Right atrium auricular region (tissue), 2 donors: Measurements from ENCODE around the gene TNFRSF4. TPM values are rescaled to one million over a fixed set of nuclear protein-coding genes. Genes with fewer than 3 reads are reported as not detected.
"Not testable (repeated sequence)": the region's sequence is repeated elsewhere in the genome, so short reads cannot be mapped to it uniquely, and the experiment has no call there.

Experiments used
- DNase-seq: peaks from one replicate; pipeline ENCODE4 v3.0.0-alpha.2; 2019; ENCODE audit warnings: low spot score
- H3K27ac ChIP-seq, 2 donors: fragments of 200-600 bp; sonication (generic); 1 replicate in 1 of 2; 2 replicates in 1 of 2; pipeline ENCODE4 v1.5.1; 2016 to 2019
- H3K27me3 ChIP-seq, 2 donors: fragments of 200-600 bp; sonication (generic); one replicate each; pipeline versions ENCODE4 v1.5.1 to v1.6.0; 2017 to 2019
- H3K36me3 ChIP-seq: fragments of 200-600 bp; sonication (generic); one replicate; pipeline ENCODE4 v1.5.1; 2016
- H3K4me1 ChIP-seq, 2 donors: fragments of 200-600 bp; sonication (generic); one replicate each; pipeline versions ENCODE4 v1.5.1 to v1.6.0; 2017 to 2019
- H3K4me3 ChIP-seq, 2 donors: fragments of 200-600 bp; sonication (generic); 1 replicate in 1 of 2; 2 replicates in 1 of 2; pipeline ENCODE4 v1.5.1; 2017 to 2019; ENCODE audit warnings: mild to moderate bottlenecking in 1 of 2, moderate library complexity in 1 of 2
- H3K9me3 ChIP-seq, 2 donors: fragments of 200-600 bp; sonication (generic); one replicate each; pipeline ENCODE4 v1.5.1; 2019
- total RNA-seq, 2 donors: library from RNA; depleted of rRNA; stranded (reverse); fragments of >200 nt; gene quantifications; one replicate each; pipeline ENCODE4 v1.1.0, GENCODE V29; 2016
- TF ChIP-seq, protein P1 (sequence below), 2 donors: fragments of 200-600 bp; sonication (generic); IDR thresholded peaks; one replicate each; pipeline ENCODE4 v1.5.1; 2019; ENCODE audit warnings: antibody characterized with exemption in 2 of 2

Gene TNFRSF4
- total RNA-seq, 2 donors from 2014 or later = 0.59 to 0.79 TPM

DNA sequence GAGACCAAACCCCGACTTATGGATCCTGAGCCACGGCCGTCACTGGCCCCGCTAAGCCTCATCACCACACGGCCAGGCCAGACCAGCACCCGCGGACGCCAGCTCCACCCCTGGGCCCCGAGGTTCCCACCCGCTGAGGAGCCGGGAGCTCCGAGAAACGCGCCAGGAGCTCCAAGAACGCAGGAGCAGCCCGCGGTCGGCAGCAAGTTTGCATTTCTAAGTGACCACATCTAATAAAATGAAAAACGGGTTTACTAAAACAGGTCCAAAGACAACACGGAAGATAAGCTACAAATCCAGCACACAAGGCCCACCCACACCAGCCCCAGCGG lies 40.7 kb upstream of the TNFRSF4 start:
- Histone ChIP-seq H3K36me3 (peaks cover 45% of the 10 kb centered on the region), H3K9me3 (no peaks in the 10 kb centered on the region), H3K27me3 (no peaks in the 10 kb centered on the region), H3K27ac (no peak overlapping the region), H3K4me3 (no peak overlapping the region), H3K4me1 (peaks cover 0 to 14% of the 10 kb centered on the region in 2 donors)
- TF ChIP-seq, protein P1, sequence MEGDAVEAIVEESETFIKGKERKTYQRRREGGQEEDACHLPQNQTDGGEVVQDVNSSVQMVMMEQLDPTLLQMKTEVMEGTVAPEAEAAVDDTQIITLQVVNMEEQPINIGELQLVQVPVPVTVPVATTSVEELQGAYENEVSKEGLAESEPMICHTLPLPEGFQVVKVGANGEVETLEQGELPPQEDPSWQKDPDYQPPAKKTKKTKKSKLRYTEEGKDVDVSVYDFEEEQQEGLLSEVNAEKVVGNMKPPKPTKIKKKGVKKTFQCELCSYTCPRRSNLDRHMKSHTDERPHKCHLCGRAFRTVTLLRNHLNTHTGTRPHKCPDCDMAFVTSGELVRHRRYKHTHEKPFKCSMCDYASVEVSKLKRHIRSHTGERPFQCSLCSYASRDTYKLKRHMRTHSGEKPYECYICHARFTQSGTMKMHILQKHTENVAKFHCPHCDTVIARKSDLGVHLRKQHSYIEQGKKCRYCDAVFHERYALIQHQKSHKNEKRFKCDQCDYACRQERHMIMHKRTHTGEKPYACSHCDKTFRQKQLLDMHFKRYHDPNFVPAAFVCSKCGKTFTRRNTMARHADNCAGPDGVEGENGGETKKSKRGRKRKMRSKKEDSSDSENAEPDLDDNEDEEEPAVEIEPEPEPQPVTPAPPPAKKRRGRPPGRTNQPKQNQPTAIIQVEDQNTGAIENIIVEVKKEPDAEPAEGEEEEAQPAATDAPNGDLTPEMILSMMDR (IDR thresholded peaks at IDR 0.05) = no peak
- DNase-seq = no peak

DNA sequence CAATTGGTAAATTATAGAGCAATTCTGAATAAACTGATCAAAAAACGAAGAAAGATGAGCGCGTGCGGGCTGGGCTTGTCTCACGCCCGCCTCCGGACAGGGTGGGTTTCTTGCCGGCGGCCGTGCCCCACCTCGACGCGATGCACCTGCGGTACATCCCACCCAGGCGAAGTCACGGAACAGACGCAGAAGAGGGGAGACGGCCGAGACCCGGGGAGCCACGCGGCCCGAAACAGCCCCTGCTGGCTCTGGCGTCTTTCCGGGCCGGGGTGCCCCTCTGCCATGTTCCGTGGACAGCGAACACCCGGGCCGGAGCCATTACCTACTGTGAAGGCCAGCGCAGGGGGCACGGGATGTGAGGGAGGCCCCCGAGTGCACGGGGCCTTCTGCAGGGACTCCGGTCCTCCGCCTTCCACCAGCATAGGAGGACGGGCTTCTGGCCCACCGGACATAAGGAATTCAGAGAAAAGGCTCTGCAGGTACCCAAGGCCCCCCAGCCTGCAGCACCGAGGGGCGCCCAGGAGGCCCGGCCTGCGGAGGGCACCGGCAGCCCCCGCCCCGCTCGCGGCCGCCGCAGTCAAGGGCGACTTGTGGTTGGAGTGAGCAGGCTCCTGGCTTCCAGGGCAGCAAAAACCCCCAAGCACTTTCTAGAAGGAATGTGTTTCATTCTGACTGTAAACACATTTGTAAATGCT lies 40.2 kb upstream of the TNFRSF4 start:
- Histone ChIP-seq H3K36me3 (peaks cover 40% of the 10 kb centered on the region), H3K27me3 (no peaks in the 10 kb centered on the region), H3K4me1 (peaks cover 0 to 9% of the 10 kb centered on the region in 2 donors), H3K4me3 (no peak overlapping the region), H3K9me3 (no peaks in the 10 kb centered on the region), H3K27ac (no peak overlapping the region)
- DNase-seq = no peak
- TF ChIP-seq, protein P1 (IDR thresholded peaks at IDR 0.05) = no peak

DNA sequence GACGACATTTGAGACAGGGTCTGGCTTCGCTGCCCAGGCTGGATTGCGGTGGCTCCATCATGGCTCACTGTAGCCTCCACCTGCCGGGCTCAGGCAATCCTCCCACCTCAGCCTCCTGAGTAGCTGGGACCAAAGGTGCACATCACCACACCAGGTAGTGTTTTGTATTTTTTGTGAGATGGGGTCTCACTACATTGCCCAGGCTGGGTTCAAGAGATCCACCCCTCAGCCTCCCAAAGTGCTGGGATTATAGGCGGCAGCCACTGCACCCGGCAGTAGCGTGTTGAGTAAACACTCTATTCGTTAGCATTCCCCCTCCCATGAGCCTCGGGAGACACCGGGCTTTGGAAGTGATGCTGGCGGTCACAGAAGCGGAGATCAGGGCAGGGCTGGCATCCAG lies 39.4 kb upstream of the TNFRSF4 start:
- peaks cover 38% of the 10 kb centered on the region for H3K36me3 ChIP-seq
- H3K4me1 ChIP-seq = peaks cover 0 to 1% of the 10 kb centered on the region in 2 donors
- DNase-seq = no peak
- H3K9me3 ChIP-seq = no peaks in the 10 kb centered on the region
- H3K27ac ChIP-seq = no peak overlapping the region
- TF ChIP-seq, protein P1 (IDR thresholded peaks at IDR 0.05) = no peak
- H3K27me3 ChIP-seq = no peaks in the 10 kb centered on the region
- H3K4me3 ChIP-seq = no peak overlapping the region

DNA sequence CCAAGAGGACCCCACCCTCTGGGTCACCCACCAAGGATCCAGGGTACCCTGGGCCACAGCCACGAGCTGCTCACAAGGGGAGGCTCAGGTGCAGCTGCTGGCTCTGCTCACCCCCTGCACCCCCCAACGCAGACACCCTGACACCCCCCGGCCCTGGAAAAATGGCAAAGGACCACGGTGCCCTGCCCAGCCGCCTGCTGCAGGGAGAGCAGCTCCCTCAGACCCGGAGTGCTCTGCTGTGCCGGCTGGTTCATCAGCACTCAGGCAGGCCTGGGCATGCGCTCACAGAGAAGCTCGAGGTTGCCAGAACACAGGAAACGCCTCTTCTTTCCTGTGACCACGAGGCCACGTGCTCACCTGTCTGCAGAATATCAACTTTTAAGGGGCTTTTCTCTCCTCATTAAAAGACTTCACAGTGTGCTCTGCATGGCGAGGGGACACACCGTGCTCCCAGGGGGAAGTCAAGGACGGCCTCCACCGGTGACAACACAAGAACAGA lies 36.9 kb upstream of the TNFRSF4 start:
- Histone ChIP-seq H3K4me3 (no peak overlapping the region), H3K9me3 (no peaks in the 10 kb centered on the region), H3K27me3 (peaks cover 0 to 6% of the 10 kb centered on the region in 2 donors), H3K36me3 (peaks cover 27% of the 10 kb centered on the region), H3K4me1 (peaks cover 0 to 13% of the 10 kb centered on the region in 2 donors), H3K27ac (no peak overlapping the region)
- DNase-seq = no peak
- TF ChIP-seq, protein P1 (IDR thresholded peaks at IDR 0.05) = no peak

DNA sequence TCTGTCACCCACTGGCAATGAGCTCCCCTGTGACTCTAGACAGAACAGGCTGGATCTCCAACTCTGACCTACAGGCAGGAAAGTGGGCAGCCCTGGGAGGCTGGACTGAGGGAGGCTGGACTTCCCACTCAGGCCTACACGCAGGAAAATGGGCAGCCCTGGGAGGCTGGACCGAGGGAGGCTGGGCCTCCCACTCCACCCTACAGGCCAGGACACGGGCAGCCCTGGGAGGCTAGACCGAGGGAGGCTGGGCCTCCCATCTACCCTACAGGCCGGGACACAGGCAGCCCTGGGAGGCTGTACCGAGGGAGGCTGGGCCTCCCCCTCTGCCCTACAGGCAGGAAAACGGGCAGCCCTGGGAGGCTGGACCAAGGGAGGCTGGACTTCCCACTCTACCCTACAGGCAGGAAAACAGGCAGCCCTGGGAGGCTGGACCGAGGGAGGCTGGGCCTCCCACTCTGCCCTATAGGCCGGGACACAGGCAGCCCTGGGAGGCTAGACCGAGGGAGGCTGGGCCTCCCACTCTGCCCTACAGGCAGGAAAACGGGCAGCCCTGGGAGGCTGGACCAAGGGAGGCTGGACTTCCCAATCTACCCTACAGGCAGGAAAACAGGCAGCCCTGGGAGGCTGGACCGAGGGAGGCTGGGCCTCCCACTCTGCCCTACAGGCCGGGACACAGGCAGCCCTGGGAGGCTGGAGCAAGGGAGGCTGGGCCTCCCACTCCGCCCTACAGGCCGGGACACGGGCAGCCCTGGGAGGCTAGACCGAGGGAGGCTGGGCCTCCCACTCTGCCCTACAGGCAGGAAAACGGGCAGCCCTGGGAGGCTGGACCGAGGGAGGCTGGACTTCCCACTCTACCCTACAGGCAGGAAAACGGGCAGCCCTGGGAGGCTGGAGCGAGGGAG lies 34.3 kb upstream of the TNFRSF4 start:
- H3K9me3 ChIP-seq, DNase-seq, H3K27me3 ChIP-seq: not testable (repeated sequence)

DNA sequence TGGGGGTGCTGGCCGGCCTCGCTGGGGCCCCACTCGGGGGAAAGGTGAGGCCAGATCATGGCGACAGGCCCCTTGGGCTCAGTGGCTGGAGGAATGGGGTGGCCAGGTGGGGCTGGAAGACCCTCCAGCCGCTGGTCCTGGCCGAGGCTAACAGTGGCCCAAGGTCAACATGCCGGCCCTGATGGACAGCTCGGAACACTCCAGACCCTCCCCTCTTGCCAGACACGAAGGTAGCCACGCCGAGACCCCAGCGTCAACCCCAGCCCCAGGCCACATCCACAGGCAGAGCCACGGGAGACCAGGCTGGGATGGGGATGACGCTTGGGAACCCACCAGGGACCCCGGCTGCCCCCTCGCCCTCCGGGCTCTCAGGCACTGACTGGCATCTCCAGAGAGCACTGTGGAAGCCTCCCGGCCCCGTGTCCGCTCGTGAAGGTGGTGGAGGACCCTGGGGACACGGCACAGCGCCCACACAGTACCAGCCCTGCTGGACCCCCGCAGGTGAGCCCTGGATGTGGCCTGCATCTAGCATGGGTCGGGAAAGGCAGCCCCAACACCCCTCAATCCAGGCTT lies 33.5 kb upstream of the TNFRSF4 start:
- Histone ChIP-seq H3K27me3 (peaks cover 4 to 8% of the 10 kb centered on the region in 2 donors), H3K27ac (no peak overlapping the region), H3K36me3 (no peaks in the 10 kb centered on the region), H3K9me3 (no peaks in the 10 kb centered on the region), H3K4me1 (peaks cover 0 to 14% of the 10 kb centered on the region in 2 donors), H3K4me3 (no peak overlapping the region)
- TF ChIP-seq, protein P1 (IDR thresholded peaks at IDR 0.05) = no peak
- no peak for DNase-seq

More for the DNA sequence above, 34.3 kb upstream of the TNFRSF4 start:
- H3K27ac ChIP-seq, H3K4me3 ChIP-seq, H3K36me3 ChIP-seq: not testable (repeated sequence)
- peaks cover 0 to 14% of the 10 kb centered on the region in 2 donors for H3K4me1 ChIP-seq
